GM19467 (cell line): ENCODE results near the gene RTN4R.

Experiments used
- ATAC-seq: cut with Tn5 transposase; IDR thresholded peaks from one replicate; pipeline ENCODE4 v1.9.1; 2021; ENCODE audit warnings: mild to moderate bottlenecking, moderate library complexity; ENCODE audit not compliant: unreplicated experiment

Gene RTN4R

DNA sequence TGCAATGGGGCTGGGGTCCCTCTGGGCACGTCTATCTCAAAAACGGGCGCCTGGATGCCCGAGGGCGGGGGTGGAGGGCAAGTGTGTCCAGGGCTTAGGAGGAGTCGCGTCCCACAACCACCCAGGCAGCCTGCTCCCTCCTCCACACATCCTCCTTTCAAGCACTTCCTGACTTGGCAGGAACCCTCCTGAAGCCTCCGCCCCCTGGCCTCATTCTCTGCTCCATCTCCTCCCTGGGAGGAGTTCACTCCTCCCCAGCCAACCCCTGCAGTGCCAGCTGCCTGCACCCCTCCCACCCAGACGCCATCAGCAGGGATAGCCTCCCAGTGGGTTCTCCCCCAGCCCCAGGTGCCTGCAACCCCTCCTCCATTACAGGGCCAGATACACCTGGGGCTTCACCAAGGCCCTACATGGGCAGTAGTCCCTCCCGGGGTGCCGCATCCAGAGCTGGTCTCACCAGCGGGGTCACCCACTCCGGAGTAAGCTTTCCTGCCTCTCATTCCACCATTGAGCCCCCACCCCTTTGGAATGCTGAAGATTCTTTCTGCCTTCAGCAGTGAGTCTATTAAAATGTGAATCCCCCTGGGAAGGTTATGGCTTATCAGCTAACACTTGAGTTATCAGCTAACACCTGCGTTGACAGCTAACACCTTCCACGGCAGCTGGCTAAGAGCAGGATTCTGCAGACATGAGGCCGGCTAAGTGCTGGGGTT is 24.4 kb downstream of the RTN4R start:
- no peak for ATAC-seq

DNA sequence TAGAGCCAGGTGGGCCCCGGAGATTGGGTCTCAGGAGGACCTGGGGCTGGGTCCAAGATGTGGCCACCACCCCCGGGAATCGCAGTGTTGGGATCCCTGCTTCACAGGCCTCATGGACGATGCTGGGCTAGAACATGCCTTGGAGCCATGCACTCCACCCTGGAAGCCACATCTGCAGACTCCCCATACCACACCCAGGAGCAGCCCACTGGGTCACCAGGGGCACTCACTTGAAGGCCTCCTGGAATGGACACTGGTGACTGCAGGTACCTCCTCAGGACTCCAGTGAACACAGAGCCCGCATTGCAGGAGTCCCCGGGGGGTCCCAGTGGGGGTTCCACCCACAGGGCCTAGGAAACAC is 25.0 kb downstream of the RTN4R start:
- no peak for ATAC-seq

DNA sequence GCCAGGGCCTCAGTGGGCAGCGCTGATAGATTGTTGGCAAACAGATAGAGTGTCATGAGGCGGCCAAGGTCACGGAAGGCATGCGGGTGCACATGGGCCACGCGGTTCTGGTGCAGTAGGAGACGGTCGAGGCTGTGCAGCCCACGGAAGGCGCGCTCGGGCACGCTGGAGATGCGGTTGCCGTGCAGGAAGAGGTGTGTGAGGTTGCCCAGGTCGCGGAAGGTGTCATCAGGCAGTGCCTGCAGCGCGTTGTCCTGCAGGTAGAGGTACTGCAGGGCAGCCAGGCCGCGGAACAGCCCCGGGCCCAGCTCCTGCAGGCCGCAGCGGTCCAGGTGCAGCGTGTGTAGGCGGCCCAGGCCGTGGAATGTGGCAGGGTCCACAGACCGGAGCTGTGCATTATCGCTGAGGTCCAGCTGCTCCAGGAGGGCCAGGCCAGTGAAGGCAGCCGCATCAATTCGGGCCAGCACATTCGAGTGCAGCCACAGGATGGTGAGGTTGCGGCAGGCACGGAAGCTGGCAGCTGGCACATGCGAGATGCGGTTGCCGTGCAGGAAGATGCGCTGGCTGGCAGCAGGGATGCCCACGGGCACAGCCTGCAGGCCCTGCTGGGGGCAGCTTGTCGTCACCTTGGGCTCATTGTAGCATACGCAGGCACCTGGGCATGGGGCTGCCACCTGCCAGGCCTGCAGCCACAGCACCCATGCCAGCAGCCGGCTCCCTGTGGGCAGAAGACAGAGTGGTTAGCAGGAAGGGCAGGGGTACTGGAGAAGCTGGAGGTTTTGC is 25.5 kb downstream of the RTN4R start:
- no peak for ATAC-seq

DNA sequence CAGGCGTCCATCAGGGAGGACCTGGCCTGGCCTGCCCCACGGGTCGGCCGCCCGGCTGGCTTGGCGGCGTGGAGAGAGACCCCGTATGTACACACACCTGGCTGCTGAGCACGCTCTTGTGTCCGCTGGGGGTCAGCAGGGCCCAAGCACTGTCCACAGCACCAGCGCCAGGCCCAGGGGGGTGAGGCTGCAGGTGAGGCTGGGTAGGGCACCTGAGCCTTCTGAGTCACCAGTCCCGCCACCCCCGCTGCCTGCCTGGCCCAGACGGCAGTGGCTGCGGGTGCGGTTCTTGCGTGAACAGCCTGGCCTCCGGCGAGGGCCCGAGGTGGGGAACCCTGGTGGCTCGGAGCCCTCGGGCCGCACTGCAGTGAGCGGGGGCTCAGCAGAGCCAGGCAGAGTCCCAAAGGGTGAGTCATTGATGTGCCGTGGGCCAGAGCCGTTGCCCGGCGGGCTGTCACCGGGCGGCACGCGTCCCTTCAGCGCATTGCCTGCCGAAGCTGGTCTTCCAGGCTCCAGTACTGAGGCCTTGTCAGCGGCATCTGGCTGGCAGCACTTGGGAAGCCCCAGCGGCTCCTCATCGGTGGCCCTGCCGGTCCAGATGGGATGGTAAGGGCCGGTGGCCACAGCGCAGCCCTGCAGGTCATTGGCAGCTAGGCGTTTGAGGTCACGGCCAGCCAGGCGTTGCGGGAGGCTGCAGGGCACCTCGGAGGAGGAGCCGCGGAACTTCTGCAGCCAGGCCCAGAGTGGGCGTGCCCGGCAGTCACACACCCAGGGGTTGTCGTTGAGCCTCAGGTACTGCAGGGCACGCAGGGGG is 26.3 kb downstream of the RTN4R start:
- no peak for ATAC-seq

DNA sequence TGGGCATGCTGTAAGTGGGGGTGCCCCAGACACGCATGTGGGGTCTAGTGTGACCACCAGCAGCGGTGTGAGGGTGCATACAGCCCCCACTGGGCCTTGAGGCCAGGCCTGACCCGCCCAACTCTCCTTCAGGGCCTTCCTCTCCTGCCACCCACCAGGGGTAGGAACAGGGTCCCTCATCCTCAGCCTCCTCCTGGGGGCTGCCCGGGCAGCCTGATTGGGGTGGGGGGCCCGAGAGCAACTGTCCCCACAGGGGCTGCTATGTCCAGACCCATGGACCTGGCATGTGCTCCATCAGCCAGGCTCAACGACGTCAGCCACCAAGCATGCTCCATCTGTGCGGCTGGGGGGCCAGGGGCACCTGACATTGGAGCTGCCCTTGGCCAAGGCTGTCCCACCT is 27.2 kb downstream of the RTN4R start:
- no peak for ATAC-seq

DNA sequence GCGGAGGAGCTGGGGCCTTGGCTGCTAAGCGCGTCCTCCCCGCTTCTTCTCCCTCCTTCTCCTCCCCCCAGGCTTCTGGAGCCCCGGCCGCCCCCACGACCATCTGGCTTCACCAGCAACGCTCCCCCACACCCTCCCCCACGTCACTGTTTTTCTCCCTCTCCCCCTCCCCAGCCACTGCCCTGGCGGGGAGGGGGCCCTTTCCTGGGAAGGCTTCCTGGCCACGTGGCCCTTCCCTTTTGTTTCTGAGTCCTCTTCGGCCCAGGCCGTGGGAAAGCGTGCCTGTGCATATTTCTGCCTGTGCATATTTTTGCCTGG is 27.7 kb downstream of the RTN4R start:
- ATAC-seq = no peak

DNA sequence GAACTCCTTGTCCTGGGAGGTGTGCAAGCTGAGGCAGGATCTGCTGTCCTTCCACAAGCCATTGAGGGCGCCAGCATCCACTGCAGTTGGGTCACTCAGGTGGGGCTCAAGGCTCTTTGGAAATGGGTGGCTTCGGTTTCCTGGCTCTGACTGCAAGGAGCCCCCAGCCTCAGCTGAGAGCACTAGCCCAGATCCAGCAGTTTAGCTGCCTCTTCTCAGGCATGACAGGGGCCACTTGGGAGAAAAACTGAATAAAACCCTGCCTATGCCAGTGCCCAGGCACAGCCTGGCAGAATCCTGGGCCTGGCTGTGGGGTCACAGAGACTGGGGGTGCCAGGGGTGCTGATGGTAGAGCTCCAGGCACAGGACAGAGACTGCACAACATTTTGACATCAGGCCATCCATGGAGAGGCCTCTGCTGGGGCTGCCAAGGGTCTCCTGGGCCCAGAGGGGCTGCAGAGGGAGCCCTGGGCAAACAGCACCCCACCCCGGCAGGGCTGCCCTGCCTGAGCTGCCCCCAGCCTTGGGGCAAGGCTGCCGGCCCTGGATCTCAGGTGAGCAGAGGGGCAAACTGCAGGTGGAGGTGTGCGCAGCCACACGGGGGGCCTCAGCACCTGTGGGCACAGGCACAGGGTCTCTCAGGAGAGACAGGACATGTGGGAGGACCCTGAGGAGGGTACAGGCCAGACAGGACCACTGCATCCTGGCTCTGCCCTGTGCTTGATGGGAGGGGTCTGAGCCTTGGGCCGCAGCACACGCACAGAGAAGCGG is 28.3 kb downstream of the RTN4R start:
- no peak for ATAC-seq

DNA sequence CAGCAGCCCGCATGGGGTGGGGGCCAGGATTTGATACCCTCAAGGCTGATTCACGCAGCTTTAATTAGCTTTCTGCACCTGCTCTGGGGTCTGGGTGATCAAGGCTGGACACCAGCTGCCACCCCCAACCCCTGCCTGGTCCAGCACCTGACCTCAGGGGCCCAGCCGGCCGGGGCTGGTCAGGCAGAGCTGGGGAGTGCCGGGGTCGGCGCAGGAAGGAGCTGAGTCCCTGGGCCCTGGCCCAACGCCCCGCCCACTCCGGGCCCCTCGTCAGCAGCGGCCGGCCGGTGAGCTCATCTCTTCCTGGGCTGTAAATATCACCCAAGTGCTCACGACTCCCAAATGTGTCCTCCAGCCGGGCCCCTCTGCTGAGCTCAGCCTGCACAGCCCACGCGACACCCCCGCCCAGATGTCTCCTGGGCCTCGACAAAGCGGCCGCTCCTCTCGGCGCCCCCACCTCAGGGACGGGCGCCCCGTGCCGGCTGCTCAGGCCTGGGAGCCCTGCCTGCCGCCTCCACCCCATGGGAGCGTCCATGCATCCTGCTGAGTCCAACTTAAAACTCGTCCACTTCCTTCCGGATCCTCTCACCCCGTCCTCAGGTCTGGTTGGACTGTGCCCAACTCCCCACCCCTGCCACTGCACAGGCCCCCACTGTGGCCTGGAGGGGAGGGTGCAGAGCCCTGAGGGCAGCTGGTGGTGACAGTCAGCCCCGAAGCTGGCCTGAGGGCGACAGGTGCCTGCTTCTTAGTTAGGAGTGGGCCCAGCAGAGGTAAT is 29.0 kb downstream of the RTN4R start:
- no peak for ATAC-seq

DNA sequence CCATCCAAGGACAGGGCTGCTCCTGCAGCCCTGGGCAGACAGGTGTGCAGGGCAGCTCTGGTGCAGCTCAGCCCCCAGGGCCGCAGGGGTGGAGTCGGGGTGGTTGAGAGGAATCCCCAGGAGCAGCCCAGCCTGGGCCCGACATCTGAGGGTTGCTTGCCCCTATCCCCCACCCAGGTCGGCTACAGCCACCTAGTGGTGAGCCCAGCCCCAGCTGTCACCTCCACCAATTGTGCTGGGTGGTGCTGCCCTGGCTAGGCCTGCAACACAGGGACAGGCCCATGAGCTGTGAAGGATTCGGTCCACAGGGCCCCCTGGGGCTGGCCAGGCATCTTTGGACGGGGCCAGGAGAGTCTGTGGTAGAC is 29.6 kb downstream of the RTN4R start:
- ATAC-seq = no peak

DNA sequence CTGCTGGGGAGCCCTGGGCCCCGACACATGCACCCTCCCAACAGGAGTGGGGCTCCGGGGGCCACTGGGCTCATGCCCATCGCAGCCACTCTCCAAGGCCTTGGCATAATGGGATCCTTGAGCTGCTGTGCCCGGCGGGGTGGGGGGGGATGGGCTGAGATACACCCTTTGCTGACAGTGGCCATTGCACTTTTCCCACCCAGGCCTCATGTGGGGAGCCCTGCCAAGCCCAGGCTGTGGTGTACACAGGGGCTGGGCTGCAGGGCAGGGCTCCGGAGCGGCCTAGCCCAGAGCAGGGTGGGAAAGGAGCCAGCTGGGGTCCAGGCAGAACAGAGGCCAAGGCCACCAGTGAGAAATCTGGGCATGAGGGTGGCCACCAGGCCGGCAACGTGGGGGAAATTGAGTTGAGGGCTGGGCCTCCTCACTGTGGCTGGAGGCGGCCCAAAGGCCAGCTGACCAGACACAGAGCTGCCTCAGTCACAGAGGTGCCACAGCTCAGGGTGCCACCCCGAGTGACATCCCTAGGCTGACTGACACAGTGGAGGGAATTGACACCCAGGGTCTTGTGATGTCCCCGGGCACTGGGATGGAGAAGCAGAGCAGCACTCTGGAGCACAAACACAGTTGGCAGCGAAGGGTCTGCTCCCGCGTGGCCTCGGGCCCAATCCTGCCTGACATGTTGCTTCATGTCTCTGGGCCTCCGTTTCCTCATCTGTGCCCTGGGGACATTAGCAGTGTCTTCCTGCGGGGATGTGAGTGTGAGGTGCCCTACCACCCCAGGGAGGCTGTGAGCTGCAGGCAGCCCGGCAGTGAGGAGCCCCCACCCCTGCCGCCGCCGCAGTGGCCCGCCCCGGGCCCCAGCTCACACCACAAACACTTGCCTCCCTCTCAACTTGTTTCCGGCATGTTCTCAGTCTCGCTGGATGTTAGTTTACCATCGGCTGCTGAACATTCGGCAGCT is 30.4 kb downstream of the RTN4R start:
- ATAC-seq = no peak

DNA sequence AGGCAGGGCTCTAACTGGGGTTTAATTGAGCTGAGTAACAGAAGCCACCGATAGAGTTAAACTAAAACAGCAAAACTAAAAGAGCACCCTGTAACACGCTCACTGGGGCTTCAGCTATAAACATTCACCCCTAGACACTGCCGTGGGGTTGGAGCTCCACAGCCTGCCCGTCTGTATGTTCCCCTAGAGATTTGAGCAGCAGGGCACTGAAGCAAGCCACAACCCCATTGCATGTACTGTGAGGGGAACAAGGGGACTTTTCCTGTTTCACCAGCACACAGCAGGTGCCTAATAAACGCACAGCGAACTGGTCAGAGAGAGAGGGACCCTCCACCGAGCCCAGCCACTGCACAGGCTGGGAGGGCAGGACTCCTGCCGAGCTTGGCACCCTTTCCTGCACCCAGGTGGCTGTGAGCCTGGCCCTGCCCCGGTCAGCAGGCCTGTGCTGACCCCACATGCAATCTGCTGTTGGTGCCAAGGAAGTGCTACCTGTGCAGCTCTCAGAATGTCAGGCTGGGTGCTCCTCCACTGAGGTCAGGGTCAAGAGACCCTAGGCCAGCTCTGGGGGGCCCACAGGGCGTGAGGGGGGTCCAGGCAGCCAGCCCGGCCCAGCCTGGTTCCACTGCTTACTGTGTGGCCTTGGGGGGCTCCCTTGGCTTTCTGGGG is 31.9 kb downstream of the RTN4R start:
- ATAC-seq = no peak

DNA sequence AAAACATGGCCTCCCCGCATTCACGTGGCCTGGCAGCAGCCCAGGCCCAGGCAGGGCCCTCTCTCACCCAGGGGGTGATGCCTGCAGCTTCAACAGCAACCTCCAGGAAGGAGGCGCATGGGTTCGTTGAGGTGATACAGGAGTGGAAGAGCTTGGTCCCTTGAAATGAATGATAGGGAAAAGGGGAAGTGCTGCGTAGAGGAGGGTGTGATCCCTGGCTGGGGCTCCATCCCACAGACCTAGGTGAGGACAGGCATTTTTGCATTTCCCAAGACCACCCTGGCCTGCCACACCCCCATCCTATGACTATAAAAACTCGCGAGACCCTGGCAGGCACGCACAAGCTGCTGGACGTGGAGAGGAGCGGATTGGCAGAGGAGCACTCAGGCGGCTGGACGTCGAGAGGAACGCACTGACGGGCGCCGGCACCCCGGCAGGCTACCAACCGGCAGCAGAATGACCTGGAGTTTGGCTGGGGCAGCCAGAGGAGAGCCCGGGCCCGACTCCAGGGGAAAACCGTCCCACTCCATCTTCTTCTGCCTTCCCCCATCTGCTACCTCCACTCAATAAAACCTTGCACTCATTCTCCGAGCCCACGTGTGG is 32.6 kb downstream of the RTN4R start:
- no peak for ATAC-seq

DNA sequence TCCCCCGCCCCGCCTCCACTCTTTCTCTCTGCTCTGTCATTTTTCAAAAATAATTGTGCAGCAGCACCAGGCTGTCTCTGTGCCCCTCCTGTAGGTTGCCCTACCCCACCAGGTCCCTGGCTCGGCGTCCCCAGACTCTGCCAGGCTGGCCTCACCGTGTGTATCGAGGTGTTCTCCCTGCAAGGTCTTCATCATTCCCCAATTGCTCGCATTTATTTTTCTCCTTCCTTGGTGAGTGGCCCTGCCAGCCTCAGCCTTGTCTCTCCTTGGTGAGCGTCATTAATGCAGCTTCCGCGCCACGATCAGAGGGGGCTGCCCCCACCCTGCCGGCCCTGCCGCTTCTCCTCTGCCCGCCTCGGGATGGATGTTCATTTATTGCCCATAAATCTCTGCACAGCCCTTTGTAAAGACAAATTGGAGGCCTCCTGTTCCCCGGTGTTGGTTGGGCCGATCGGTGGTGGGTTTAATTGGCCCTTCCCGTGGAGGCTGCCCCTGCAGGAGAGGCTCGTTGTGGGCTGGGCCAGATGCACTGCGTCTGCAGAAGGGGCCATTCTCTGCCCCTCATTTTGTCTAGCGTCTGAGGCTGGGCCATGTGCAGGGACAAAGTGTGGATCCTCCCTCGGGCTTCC is 33.2 kb downstream of the RTN4R start:
- ATAC-seq = no peak

DNA sequence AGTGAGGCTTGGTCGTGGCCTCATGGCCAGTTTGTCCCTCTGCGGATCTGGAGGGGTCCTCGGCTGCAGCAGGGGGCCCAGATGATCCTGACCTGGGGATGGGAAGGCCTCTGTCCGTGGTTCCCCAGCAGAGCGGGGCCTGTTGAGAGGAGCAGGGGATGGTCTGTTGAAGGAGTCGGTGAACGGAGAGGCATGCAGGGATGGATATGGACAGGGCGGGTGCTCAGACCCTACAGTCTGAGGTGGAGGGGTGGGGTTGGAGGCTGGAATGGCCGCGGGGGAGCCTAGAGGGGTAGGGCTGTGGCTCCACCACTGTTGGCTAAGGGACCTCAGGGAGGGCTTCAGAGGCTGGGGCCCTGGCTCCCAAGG is 33.8 kb downstream of the RTN4R start:
- no peak for ATAC-seq

DNA sequence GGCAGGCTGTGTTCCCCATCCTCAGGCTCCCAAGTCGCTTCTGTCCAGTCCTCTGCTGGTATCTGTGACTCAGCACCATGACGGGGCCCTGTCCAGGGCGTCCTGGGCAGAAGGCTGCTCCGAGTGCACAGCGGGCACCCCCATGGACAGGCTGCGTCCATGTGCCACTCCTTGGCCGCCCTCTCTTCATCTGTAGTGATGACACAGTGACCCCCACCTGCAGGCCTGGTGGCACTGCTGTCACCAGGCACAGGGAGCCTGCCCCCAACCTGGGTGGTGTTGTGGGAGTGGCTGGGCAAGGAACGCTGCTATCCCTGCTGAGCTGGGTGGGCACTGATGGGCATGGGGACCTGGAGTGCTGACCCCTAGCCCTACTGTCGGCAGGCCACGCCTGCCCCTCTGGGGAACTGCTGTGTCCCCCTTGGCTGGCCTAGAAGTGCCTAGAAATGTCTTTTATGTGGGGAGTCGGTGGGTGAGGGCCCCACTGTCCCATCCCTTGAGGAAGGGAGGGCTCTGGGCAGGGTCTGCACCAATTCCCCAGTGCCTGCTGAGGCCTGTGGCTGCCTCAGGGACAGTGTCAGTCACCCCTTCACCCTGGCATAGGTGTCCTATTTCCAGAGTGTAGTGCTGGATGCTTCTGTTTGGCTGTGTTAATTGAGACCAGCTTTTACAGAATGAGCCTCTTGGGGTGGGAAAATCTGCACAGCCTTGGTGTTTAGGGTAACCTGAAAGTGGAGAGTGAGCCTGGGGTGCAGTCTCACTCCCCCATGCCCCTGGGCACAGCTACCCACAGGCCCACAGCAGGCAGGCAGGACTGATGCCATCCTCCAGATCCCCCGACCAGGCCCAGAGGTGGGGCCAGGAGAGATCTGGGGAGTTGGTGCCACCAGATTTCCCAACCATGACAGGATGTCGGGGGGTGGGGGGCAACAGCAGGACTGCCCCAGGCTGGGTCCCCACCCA is 34.5 kb downstream of the RTN4R start:
- no peak for ATAC-seq

DNA sequence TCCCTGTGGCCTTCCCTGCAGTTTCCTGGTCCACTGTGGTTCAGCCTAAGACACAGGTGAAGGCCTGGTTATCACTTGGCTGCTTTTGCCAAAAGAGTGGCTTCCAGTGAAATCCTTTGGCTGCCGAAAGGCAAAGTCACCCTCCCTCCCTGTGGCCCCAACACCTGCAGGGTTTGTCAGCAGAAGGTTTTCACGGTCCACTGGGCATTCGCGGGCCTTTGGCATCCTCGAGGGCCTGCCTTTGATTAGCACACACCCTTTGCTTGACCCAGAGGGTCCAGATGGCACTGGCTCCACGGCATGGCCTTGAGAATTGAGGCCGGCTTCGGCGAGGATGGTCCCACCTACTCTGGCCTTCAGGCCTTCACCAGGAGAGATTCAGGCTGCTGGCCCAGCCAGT is 35.3 kb downstream of the RTN4R start:
- ATAC-seq = no peak

DNA sequence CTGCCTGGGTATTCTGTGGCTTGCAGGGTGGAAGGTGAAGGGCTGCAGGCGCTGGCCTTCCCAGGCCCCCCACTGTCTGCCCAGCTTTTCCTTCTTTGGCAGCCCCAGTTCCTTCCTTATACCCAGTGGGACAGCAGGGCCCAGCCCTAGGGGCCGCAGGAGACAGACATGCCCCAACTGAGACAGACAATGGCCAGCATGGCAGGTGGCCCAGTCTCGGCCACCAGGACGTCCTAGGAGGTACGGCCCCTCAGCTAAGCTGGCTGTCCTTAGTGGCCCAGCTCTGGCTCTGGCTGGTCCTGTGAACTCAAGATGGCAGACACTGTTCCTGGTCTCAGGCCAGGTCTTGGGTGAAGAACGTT is 35.9 kb downstream of the RTN4R start:
- ATAC-seq = no peak
